Common myeloid progenitor, CD34-positive (primary cell): ENCODE results near the gene NAB2.

Experiments used
- CTCF ChIA-PET: fragments of 350-600 bp; sonication (Branson Sonifier 250); formaldehyde crosslinking; loops from one replicate; lab custom pipeline; 2021; ENCODE audit warnings: antibody characterized with exemption; lab: Charles Lee
- POLR2A ChIA-PET: fragments of 350-600 bp; sonication (Branson Sonifier 250); formaldehyde crosslinking; loops from one replicate; lab custom pipeline; 2021; ENCODE audit warnings: antibody characterized with exemption; lab: Charles Lee
- DNase-seq, 3 donors: peaks; one replicate each; pipeline versions ENCODE4 v3.0.0 to v3.0.0-alpha.2; 2013
- H3K27ac ChIP-seq, 2 experiments: 1 replicate in 1 of 2; 2 replicates in 1 of 2; pipeline ENCODE4 v1.7.0; 2013; ENCODE audit warnings: inconsistent platforms in 2 of 2, low read length in 2 of 2, mild to moderate bottlenecking in 2 of 2, low read depth in 1 of 2, moderate library complexity in 1 of 2; ENCODE audit not compliant: severe bottlenecking in 2 of 2, insufficient read depth in 1 of 2, poor library complexity in 1 of 2
- H3K27me3 ChIP-seq, 5 experiments: replicated peaks in 2 of 5; 1 replicate in 3 of 5; 2 replicates in 2 of 5; pipeline versions ENCODE4 v1.6.1 to v1.7.0; 2013; ENCODE audit warnings: low read length in 4 of 5, mild to moderate bottlenecking in 2 of 5, moderate library complexity in 2 of 5, inconsistent platforms in 1 of 5; ENCODE audit not compliant: insufficient read depth in 5 of 5, control insufficient read depth in 4 of 5
- H3K36me3 ChIP-seq, 4 experiments: 1 replicate in 2 of 4; 2 replicates in 2 of 4; pipeline versions ENCODE4 v1.6.1 to v1.7.0; 2013; ENCODE audit warnings: low read length in 3 of 4, control low read depth in 1 of 4, mild to moderate bottlenecking in 1 of 4; ENCODE audit not compliant: control insufficient read depth in 4 of 4, insufficient read depth in 4 of 4
- H3K4me1 ChIP-seq, 4 experiments: 1 replicate in 3 of 4; 2 replicates in 1 of 4; pipeline versions ENCODE4 v1.6.1 to v1.7.1; 2013; ENCODE audit warnings: low read length in 3 of 4, mild to moderate bottlenecking in 3 of 4, control low read depth in 1 of 4, inconsistent platforms in 1 of 4, moderate library complexity in 1 of 4; ENCODE audit not compliant: control insufficient read depth in 4 of 4, insufficient read depth in 4 of 4; ENCODE audit errors: control extremely low read depth in 1 of 4
- H3K4me3 ChIP-seq, 7 experiments: 1 replicate in 4 of 7; 2 replicates in 3 of 7; pipeline versions ENCODE4 v1.5.1 to v1.7.0; 2013; ENCODE audit warnings: mild to moderate bottlenecking in 7 of 7, low read length in 6 of 7, moderate library complexity in 6 of 7, inconsistent platforms in 2 of 7, low read depth in 2 of 7, control low read depth in 1 of 7; ENCODE audit not compliant: insufficient read depth in 4 of 7, control insufficient read depth in 1 of 7; ENCODE audit errors: extremely low read depth in 1 of 7
- H3K9me3 ChIP-seq, 5 experiments: 1 replicate in 4 of 5; 2 replicates in 1 of 5; pipeline versions ENCODE4 v1.6.1 to v1.7.1; 2013; ENCODE audit warnings: low read length in 4 of 5, mild to moderate bottlenecking in 2 of 5, inconsistent platforms in 1 of 5, low read depth in 1 of 5, moderate library complexity in 1 of 5; ENCODE audit not compliant: control insufficient read depth in 4 of 5, insufficient read depth in 2 of 5; ENCODE audit errors: control extremely low read depth in 1 of 5
- WGBS: methylation state at CpG from one replicate; pipeline ENCODE4 v1.1.5; 2013; ENCODE audit not compliant: insufficient coverage; 5-methylcytosine and 5-hydroxymethylcytosine counted together

NAB2 gene

DNA sequence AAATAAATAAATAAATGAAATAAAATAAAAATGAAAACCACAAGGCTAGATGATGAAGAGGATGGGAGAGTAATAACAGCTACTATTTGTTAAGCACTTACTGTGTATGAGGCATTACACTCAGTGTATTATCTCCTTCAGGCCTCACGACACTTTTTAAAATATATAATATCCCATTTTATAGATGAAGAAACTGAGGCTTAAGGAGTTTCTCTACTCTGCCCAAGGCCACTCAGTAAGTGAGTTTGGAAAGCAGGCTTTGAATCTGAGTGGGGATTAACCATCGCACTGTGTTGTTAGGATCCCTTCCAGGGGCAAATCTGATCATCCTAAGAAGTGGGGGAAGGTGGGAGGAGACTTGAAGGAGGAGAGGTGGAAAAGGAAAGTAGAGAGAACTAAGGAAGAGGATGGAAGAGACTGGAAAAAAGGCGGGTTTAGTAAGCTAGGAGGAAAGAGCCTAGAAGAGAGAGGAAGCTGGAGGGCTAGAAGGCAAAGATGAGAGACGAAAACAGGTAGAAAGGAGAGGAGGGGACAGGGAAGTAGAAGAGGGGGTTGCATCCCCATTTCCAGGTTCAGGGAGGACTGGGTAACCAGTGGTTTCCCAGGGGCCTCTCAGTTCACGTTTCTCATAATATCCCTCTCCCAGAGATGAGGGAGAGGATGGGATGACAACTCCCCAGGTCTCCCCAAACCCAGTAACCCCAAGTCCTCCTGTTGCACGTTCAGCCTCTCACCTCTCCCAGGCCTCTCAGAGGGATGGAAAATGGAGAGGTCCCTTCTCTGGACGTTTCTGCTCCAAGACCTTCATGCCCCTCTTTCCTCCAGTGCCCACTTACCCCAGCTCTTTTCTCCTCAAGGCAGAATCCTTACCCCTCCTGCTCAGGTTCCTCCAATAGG is 20.5 kb downstream of the NAB2 start:
- peaks cover 13 to 43% (median 37%) of the 10 kb centered on the region in 4 experiments for H3K36me3 ChIP-seq
- DNase-seq: no peak
- ChIA-PET POLR2A (interaction anchor here (3.5 kb wide), 1 partner anchor 21 kb away, joined by 42 read pairs; the partner anchor contains the start of gene NAB2), CTCF (interaction anchor here (8.0 to 27.7 kb wide), 3 partner anchors 13 to 39 kb away, joined by 60 to 835 read pairs (median 244); partner anchors contain the start of gene NEMP1)
- no peaks in the 10 kb centered on the region for H3K27me3 ChIP-seq
- peak overlapping the region in 6 of 7 experiments; percentile 84 to 98 (median 90) for H3K4me3 ChIP-seq
- peaks cover 6 to 37% (median 30%) of the 10 kb centered on the region in 4 experiments for H3K4me1 ChIP-seq
- no peaks in the 10 kb centered on the region for H3K9me3 ChIP-seq
- peak overlapping the region in 1 of 2 experiments; percentile 95 for H3K27ac ChIP-seq
- 70% methylated on average over 4 of the region's 7 CpGs for WGBS

DNA sequence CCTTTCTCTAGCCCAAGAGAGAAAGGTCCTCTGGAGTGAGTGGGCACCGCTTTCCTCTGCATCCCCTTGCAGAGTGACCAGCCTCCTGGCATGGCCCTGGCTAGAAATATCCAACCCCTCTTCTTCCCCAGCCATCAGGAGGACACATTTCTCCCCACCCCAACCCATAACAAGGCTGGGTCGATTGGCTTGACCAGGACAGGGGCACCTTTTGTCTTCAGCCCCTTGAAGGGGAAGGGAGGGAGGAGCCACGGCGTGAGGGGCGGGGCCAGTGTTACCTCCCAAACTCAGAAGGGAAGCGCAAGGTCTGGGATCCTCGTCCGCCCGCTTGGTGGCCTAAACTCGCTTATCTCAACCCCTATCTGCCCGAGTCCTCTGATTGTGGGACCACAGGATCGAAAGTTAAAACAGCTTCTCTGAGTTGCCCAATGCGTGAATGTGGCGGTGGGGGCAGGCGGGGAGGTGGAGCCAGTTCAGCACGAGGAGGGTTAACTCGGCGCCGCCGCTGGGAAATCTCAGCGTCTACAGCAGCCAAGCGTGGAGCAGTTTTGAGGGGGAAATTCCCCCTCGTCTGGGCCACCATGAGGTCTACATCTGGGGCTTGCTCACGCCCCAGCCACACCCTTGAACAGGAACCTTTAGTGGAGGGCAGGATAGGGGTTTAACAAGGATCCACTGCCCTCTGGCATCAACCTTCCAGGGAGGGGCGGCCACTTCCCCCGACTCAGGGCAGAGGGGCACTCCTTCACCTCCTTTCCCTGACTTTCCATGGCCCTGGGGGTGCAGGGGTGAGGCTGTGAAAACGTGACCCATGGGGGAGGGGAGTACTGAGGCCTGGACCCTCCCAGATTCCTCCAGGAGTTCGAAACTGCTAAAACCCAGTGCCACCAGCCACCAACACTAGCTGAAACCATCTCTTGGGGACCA is 21.5 kb downstream of the NAB2 start:
- H3K27me3 ChIP-seq: no peaks in the 10 kb centered on the region
- H3K4me3 ChIP-seq: peak overlapping the region; percentile 72 to 98 (median 90)
- DNase-seq: peak; percentile 54 to 73 (median 64)
- H3K27ac ChIP-seq: peak overlapping the region; percentile 85 to 95
- WGBS: 3% methylated on average over 24 of the region's 28 CpGs
- POLR2A ChIA-PET: interaction anchor here (0.6 to 3.5 kb wide), 5 partner anchors 18 to 57 kb away, joined by 3 to 42 read pairs (median 4); partner anchors contain the start of gene NAB2
- no peaks in the 10 kb centered on the region for H3K9me3 ChIP-seq
- H3K4me1 ChIP-seq: peaks cover 6 to 37% (median 30%) of the 10 kb centered on the region in 4 experiments
- peaks cover 8 to 33% (median 29%) of the 10 kb centered on the region in 4 experiments for H3K36me3 ChIP-seq
- CTCF ChIA-PET: interaction anchor here (0.9 to 27.7 kb wide), 11 partner anchors 12 to 109 kb away, joined by 3 to 835 read pairs (median 13); partner anchors contain the start of gene NEMP1

DNA sequence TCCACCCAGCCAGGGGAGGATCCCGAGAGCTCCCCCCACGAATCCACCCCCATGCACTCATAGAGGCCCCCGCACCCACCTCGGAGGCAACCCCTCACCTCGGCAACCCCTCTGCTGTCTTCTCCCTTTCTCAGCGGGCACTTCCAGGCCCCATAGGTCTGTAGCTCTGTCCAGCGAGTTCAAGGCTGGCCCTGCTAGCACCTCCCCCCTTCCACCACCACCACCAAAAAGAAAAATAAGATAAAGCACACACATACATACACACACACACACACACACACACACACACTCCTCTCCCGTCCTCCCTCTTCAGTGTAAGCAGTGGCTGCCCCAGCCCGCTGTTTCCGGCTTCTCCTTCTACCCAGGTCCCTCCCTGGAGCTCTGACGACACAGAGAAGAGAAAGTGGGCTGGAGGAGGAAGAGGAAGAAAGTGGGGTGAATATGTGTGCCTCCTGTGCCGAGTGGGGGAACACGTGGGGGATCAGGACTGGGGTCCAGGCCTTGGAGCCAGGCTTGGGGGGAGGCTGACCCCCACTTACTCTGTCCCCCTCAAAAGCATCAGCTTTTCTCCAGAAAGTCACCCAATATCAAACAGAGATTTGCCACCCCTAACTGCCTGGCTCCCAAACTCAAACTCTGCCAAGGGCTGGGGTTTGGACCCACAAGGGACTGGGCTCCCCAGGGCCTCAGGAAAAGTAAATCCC is 22.3 kb downstream of the NAB2 start, which contains the start of gene STAT6:
STAT6 (minus strand) TSS at position 332 of the 704 bp plus-strand sequence. CDS start 3,084 bp downstream, outside the sequence.
- peak within 1 kb of the TSS; percentile 85 to 95 for H3K27ac ChIP-seq

DNA sequence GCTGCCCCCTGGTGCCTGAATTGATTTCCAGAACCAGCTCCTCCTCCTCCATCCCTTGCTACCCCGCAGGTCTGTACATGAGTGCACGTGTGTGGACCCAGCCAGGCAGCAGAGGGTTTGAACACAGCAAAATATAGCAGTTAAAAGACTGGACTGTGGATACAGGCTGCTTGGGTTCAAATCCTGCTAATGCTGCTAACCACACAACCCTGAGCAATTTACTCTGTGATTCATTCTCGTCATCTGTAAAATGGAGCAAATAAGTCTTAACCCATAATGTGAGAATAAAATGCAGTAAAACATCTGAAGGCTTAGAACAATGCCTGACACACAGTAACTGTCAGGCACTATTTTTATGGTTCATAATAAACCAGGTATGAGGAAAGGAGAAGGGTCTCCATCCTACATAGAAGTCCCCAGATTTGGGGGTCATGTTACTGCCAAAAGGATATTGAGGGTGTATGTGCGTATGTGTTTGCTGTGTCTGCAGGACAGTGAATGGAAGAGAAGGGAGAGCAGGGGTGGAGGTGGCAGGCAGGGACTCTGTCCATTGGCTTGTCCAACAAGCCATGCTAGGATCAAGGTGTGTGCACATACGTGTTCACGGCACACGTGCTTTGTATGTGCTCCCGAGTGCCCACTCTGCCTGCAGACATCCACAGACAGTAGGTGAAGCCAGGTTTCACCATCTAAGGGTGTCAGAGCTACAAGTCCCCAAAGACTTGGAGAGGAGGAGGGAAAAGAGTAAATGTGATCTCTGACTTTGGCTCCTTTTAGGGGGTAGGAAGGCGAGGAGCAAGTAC is 23.8 kb downstream of the NAB2 start:
- Histone ChIP-seq H3K36me3 (peaks cover 0 to 10% (median 6%) of the 10 kb centered on the region in 4 experiments), H3K27ac (peak overlapping the region in 1 of 2 experiments; percentile 95), H3K4me1 (peaks cover 6 to 37% (median 30%) of the 10 kb centered on the region in 4 experiments), H3K9me3 (no peaks in the 10 kb centered on the region), H3K4me3 (peak overlapping the region in 5 of 7 experiments; percentile 86 to 98 (median 90)), H3K27me3 (peaks cover 0 to 3% (median 0%) of the 10 kb centered on the region in 5 experiments)
- POLR2A ChIA-PET: interaction anchor here (0.6 to 3.5 kb wide), 9 partner anchors 10 to 387 kb away, joined by 3 to 42 read pairs (median 5); partner anchors contain the start of genes NAB2, NACA and NEMP1
- WGBS: 78% methylated on average over 4 of the region's 9 CpGs
- CTCF ChIA-PET: interaction anchor here (1.0 to 27.7 kb wide), 26 partner anchors 9 to 368 kb away, joined by 3 to 835 read pairs (median 6); partner anchors contain the start of genes LRP1 and NEMP1
- no peak for DNase-seq

More for the DNA sequence above, 22.3 kb downstream of the NAB2 start, which contains the start of gene STAT6:
- ChIA-PET POLR2A (interaction anchor here (0.6 to 3.5 kb wide), 15 partner anchors 9 to 372 kb away, joined by 3 to 42 read pairs (median 4); partner anchors contain the start of genes NAB2 and NEMP1), CTCF (interaction anchor here (0.8 to 27.7 kb wide), 24 partner anchors 11 to 367 kb away, joined by 3 to 835 read pairs (median 6); partner anchors contain the start of genes LRP1 and NEMP1)
- DNase-seq: peak; percentile 92 to 96 (median 94)
- H3K9me3 ChIP-seq: no peaks in the 10 kb centered on the region
- 0% methylated on average over 5 of the region's 13 CpGs for WGBS
- peaks cover 8 to 25% (median 21%) of the 10 kb centered on the region in 4 experiments for H3K36me3 ChIP-seq
- H3K4me1 ChIP-seq: peaks cover 6 to 37% (median 30%) of the 10 kb centered on the region in 4 experiments
- H3K4me3 ChIP-seq: peak within 1 kb of the TSS; percentile 72 to 98 (median 90)
- no peaks in the 10 kb centered on the region for H3K27me3 ChIP-seq

DNA sequence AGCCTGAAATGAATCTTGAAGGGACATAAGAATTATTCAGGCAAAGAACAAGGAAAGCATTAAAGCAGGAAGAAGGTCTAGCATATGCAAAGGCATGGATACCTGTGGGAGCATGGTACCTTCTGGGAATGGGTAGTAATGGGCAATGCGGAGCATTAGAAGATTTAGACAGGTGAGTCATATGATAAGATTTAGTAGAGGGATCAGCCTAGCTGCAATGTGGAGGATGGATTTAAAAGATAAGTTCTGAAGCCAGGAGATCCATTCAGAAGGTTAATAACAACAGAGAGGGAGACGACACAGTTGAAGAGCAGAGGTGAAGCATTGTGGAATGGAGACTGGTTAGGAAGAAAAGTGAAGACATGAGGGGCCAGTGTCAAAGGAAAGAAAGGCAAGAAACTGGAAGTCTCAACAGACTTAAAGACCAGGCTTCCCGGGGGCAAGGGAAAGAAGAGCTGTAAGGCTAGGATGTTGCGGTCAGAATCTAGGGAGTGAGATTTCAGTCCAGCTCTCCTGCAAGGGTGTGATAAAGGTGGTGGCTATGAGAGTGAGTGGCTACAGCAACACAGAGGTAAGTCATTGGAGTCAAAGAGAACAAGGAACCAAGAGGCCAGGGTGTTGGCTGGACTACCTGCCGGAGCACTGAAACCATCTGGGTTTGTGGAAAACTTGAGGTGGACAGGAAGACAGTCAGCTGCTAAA is 27.8 kb downstream of the NAB2 start:
- no peaks in the 10 kb centered on the region for H3K36me3 ChIP-seq
- ChIA-PET CTCF (interaction anchor here (0.8 to 19.8 kb wide), 12 partner anchors 8 to 70 kb away, joined by 3 to 399 read pairs (median 6); no protein-coding TSS in a partner anchor), POLR2A (no interaction called here)
- WGBS: 93% methylated on average over 3 of the region's 5 CpGs
- H3K4me3 ChIP-seq: no peak overlapping the region
- no peaks in the 10 kb centered on the region for H3K9me3 ChIP-seq
- H3K27me3 ChIP-seq: peaks cover 0 to 3% (median 0%) of the 10 kb centered on the region in 5 experiments
- DNase-seq: no peak
- peaks cover 0 to 16% (median 10%) of the 10 kb centered on the region in 4 experiments for H3K4me1 ChIP-seq
- no peak overlapping the region for H3K27ac ChIP-seq
